WTC11 (cell line): Measurements from ENCODE around the gene FYN. TPM values are rescaled to one million over a fixed set of nuclear protein-coding genes. Genes with fewer than 3 reads are reported as not detected.

Experiments used
- ATAC-seq: fragments of 200-7000 bp; cut with Tn5 transposase; 2 replicates; pipeline ENCODE4 v1.10.0; 2021; ENCODE audit warnings: mild to moderate bottlenecking, moderate library complexity
- CTCF ChIA-PET: fragments of 300-600 bp; sonication (Branson Sonifier 250); formaldehyde crosslinking; loops from one replicate; lab custom pipeline; 2021; ENCODE audit warnings: antibody characterized with exemption; lab: Charles Lee
- POLR2A ChIA-PET: fragments of 350-600 bp; sonication (Branson Sonifier 250); formaldehyde crosslinking; loops from one replicate; lab custom pipeline; 2021; ENCODE audit warnings: antibody characterized with exemption; lab: Charles Lee
- DNase-seq: peaks from one replicate; pipeline ENCODE4 v3.0.0; 2021; ENCODE audit warnings: low spot score
- H3K27ac Mint-ChIP-seq: 2 replicates; pipeline ENCODE4 v1.8.0; 2021; ENCODE audit warnings: mixed read lengths
- H3K27me3 Mint-ChIP-seq: 2 replicates; pipeline ENCODE4 v1.8.0; 2021; ENCODE audit warnings: low read depth, mild to moderate bottlenecking, moderate library complexity, mixed read lengths
- H3K36me3 Mint-ChIP-seq: 2 replicates; pipeline ENCODE4 v1.8.0; 2021; ENCODE audit warnings: mixed read lengths
- H3K4me1 Mint-ChIP-seq: 2 replicates; pipeline ENCODE4 v1.8.0; 2022; ENCODE audit warnings: mixed read lengths
- H3K4me3 Mint-ChIP-seq: 2 replicates; pipeline ENCODE4 v1.8.0; 2021; ENCODE audit warnings: mild to moderate bottlenecking, moderate library complexity, mixed read lengths
- H3K9me3 Mint-ChIP-seq: 2 replicates; pipeline ENCODE4 v1.8.0; 2021; ENCODE audit warnings: mixed read lengths
- ATF6 ChIP-seq: sonication (generic); formaldehyde crosslinking; IDR thresholded peaks from 2 replicates; pipeline ENCODE4 v1.8.1; 2023; ENCODE audit warnings: mild to moderate bottlenecking, missing genetic modification reagents
- CDX4 ChIP-seq: fragments of 250-450 bp; sonication (Bioruptor Pico); IDR thresholded peaks from 2 replicates; pipeline ENCODE4 v1.9.0; 2021; ENCODE audit warnings: moderate library complexity, mild to moderate bottlenecking, inconsistent platforms, borderline replicate concordance
- ERG ChIP-seq: fragments of 250-450 bp; sonication (Bioruptor Pico); IDR thresholded peaks from 2 replicates; pipeline ENCODE4 v1.8.0; 2021; ENCODE audit warnings: mild to moderate bottlenecking
- GRHL2 ChIP-seq: fragments of 250-450 bp; sonication (Bioruptor Pico); IDR thresholded peaks from 2 replicates; pipeline ENCODE4 v1.8.0; 2022; ENCODE audit warnings: mild to moderate bottlenecking, moderate library complexity; ENCODE audit not compliant: insufficient replicate concordance, severe bottlenecking
- IRF1 ChIP-seq: sonication (generic); formaldehyde crosslinking; IDR thresholded peaks from 2 replicates; pipeline ENCODE4 v1.8.0; 2023; ENCODE audit warnings: missing genetic modification reagents
- IRF2 ChIP-seq: sonication (generic); formaldehyde crosslinking; IDR thresholded peaks from 2 replicates; pipeline ENCODE4 v1.8.0; 2022; ENCODE audit warnings: low read depth, missing genetic modification reagents, borderline replicate concordance
- JAZF1 ChIP-seq: fragments of 250-450 bp; sonication (Bioruptor Pico); IDR thresholded peaks from 2 replicates; pipeline ENCODE4 v1.9.0; 2021; ENCODE audit warnings: moderate library complexity, mild to moderate bottlenecking, inconsistent platforms
- JUN ChIP-seq: sonication (generic); formaldehyde crosslinking; IDR thresholded peaks from 2 replicates; pipeline ENCODE4 v1.8.0; 2023; ENCODE audit warnings: mild to moderate bottlenecking, missing genetic modification reagents
- NFE2L1 ChIP-seq: sonication (generic); formaldehyde crosslinking; IDR thresholded peaks from 2 replicates; pipeline ENCODE4 v1.8.1; 2023; ENCODE audit warnings: missing genetic modification reagents
- NR1H2 ChIP-seq: sonication (generic); formaldehyde crosslinking; IDR thresholded peaks from 2 replicates; pipeline ENCODE4 v1.9.0; 2021; ENCODE audit warnings: mild to moderate bottlenecking, moderate library complexity, missing genetic modification reagents
- NR3C1 ChIP-seq: sonication (generic); formaldehyde crosslinking; conservative IDR thresholded peaks from 2 replicates; pipeline ENCODE4 v1.8.1; 2023; ENCODE audit warnings: low read depth, mild to moderate bottlenecking, missing genetic modification reagents
- RELA ChIP-seq: sonication (generic); formaldehyde crosslinking; IDR thresholded peaks from 2 replicates; pipeline ENCODE4 v1.8.1; 2022; ENCODE audit warnings: missing genetic modification reagents, mild to moderate bottlenecking, borderline replicate concordance
- SMAD3 ChIP-seq: sonication (generic); formaldehyde crosslinking; IDR thresholded peaks from 2 replicates; pipeline ENCODE4 v1.8.0; 2022; ENCODE audit warnings: missing genetic modification reagents, mild to moderate bottlenecking, borderline replicate concordance
- SMAD4 ChIP-seq: sonication (generic); formaldehyde crosslinking; IDR thresholded peaks from 2 replicates; pipeline ENCODE4 v1.8.0; 2022; ENCODE audit warnings: mild to moderate bottlenecking, missing genetic modification reagents
- TP53 ChIP-seq: sonication (generic); formaldehyde crosslinking; IDR thresholded peaks from 2 replicates; pipeline ENCODE4 v1.8.1; 2023; ENCODE audit warnings: mild to moderate bottlenecking, missing genetic modification reagents
- ZNF396 ChIP-seq: fragments of 250-450 bp; sonication (Bioruptor Pico); IDR thresholded peaks from 2 replicates; pipeline ENCODE4 v1.8.0; 2021; ENCODE audit warnings: mild to moderate bottlenecking, moderate library complexity, borderline replicate concordance
- ZNF423 ChIP-seq: fragments of 250-450 bp; sonication (Bioruptor Pico); IDR thresholded peaks from 2 replicates; pipeline ENCODE4 v2.1.2; 2022; ENCODE audit warnings: mild to moderate bottlenecking, moderate library complexity
- ZSCAN18 ChIP-seq: fragments of 250-450 bp; sonication (Bioruptor Pico); IDR thresholded peaks from 2 replicates; pipeline ENCODE4 v2.1.2; 2022; ENCODE audit warnings: mild to moderate bottlenecking, moderate library complexity
- total RNA-seq: library from RNA; stranded (reverse); gene quantifications from 3 replicates; pipeline ENCODE4 v1.2.3, GENCODE V29; 2021
- TF ChIP-seq, protein P1 (sequence below): fragments of 250-450 bp; sonication (Bioruptor Pico); conservative IDR thresholded peaks from 2 replicates; pipeline ENCODE4 v1.9.0; 2021; ENCODE audit warnings: mild to moderate bottlenecking
- TF ChIP-seq, protein P2 (sequence below): sonication (generic); formaldehyde crosslinking; conservative IDR thresholded peaks from 2 replicates; pipeline ENCODE4 v1.8.1; 2022; ENCODE audit warnings: mild to moderate bottlenecking, missing genetic modification reagents

Gene FYN
- total RNA-seq, 1 experiment from 2014 or later, result 63.9 TPM

GRCh38 chr6:111673532-111673931, 199.7 kb downstream of the FYN start (continued):
- no peak for TF ChIP-seq ERG
- TF ChIP-seq NR3C1 (CRISPR knock-in tag), result no peak

DNA sequence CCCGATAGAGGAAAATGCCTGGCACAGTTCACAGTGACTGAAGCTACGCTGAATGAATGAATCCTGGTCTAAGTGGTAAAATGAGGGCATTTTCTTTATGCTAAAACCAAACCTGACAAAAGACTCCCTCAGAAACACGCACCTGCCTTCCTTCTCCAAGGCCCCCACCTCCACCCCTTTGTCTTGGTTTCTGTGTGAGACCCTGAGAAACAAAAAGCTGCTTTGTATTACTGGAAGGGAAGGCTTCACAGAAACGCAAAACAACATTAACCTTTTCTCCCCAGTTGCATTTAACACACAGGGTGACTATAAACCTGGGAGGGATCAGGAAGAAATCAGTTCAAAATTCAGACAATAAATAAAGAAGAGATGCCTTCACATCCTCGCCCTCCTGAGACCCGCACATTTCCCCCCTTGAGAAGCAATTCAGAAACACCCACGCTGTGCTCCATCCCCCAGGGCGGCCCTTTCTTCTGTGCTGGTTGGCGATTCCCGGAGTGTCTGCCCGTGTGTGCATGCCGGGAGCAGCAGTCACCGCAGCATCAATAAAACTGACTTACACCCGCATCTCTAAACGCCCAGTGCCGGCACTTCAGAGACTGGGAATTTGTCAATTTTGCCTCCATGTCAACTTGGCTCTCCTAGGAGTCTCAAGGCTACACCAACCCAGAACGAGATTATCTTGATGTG, 200.3 kb downstream of the FYN start:
- H3K4me1 Mint-ChIP-seq, result peaks cover 31% of the 10 kb centered on the region
- H3K36me3 Mint-ChIP-seq, result no peaks in the 10 kb centered on the region

DNA sequence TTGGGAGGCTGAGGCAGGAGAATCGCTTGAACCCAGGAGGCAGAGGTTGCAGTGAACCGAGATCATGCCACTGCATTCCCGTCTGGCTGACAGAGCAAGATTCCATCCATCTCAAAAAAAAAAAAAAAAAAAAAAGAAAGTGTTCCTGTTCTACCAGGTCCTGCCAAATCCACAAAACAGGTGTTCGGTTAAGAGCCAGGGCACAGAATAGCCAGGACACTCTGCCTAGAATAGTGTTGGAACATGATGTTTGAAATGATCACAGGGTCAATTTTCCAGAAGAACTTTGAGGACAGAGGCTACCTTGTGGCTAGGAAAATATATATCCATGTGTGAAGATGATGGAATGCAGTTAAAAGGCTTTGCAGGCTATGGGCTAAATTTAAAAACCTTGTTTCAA, 203.9 kb downstream of the FYN start:
- Mint-ChIP-seq H3K4me1 (peaks cover 32% of the 10 kb centered on the region), H3K27me3 (no peaks in the 10 kb centered on the region), H3K9me3 (no peaks in the 10 kb centered on the region), H3K4me3 (no peak overlapping the region), H3K27ac (no peak overlapping the region), H3K36me3 (no peaks in the 10 kb centered on the region; the same call in 1 of the 2 replicates)
- DNase-seq (no peak), ATAC-seq (no peak)
- ChIA-PET CTCF (interaction anchor here (0.8 to 1.4 kb wide), 4 partner anchors 8 to 40 kb away, joined by 3 to 4 read pairs (median 4); no protein-coding TSS in a partner anchor), POLR2A (no interaction called here)
- no peak for TF ChIP-seq CDX4 (CRISPR knock-in tag)
- TF ChIP-seq NR1H2, result no peak
- TF ChIP-seq, protein P1, sequence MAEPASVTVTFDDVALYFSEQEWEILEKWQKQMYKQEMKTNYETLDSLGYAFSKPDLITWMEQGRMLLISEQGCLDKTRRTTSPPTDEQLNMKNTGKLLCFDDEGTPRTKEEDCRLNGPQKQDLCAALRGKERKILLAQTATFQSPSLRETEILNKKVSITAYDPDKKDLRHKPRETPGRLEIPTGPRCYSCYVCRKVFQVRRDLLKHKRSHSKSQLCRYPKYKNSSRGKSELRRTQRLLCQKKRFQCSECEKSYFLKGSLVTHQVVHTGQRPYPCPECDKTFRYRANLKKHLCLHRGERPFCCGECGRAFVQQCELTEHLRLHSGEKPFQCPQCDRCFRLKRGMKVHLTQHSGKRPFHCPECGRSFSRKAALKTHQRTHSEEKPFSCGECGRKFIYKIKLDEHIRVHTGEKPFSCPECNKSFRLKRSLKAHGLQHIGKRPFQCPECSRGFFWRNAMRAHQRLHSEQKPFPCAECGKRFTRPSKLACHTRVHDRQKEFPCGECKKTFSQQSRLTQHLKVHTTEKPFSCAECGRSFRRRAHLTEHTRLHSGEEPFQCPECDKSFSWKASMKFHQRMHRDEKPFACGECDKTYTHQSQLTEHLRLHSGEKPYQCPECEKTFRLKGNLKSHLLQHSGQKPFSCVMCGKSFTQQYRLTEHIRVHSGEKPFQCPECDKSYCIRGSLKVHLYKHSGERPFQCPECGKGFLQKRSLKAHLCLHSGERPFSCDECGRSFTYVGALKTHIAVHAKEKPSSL (CRISPR knock-in tag), result no peak
- no peak for TF ChIP-seq ZNF423 (CRISPR knock-in tag)
- TF ChIP-seq ATF6 (CRISPR knock-in tag), result no peak
- no peak for TF ChIP-seq GRHL2
- no peak for TF ChIP-seq ZNF396
- TF ChIP-seq NR3C1 (CRISPR knock-in tag), result no peak
- no peak for TF ChIP-seq JAZF1 (CRISPR knock-in tag)

More for the DNA sequence above, 200.3 kb downstream of the FYN start:
- ChIA-PET POLR2A (no interaction called here), CTCF (interaction anchor here (1.2 to 1.6 kb wide), 2 partner anchors 10 to 370 kb away, joined by 5 to 6 read pairs; no protein-coding TSS in a partner anchor)
- Mint-ChIP-seq H3K4me3 (no peak overlapping the region), H3K27ac (0 out of 2 replicates have a peak overlapping the region, but pooled peaks have one; percentile 37), H3K27me3 (no peaks in the 10 kb centered on the region), H3K9me3 (no peaks in the 10 kb centered on the region)
- peak; percentile 40 for ATAC-seq
- TF ChIP-seq, protein P2, sequence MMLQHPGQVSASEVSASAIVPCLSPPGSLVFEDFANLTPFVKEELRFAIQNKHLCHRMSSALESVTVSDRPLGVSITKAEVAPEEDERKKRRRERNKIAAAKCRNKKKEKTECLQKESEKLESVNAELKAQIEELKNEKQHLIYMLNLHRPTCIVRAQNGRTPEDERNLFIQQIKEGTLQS (CRISPR knock-in tag), result no peak
- TF ChIP-seq NFE2L1 (CRISPR knock-in tag), result no peak
- no peak for TF ChIP-seq SMAD4 (CRISPR knock-in tag)
- no peak for TF ChIP-seq TP53
- TF ChIP-seq SMAD3 (CRISPR knock-in tag), result no peak
- no peak for TF ChIP-seq RELA
- no peak for TF ChIP-seq IRF1
- TF ChIP-seq GRHL2, result no peak
- TF ChIP-seq IRF2 (CRISPR knock-in tag), result no peak
- TF ChIP-seq JUN (CRISPR knock-in tag), result no peak
- TF ChIP-seq ZSCAN18 (CRISPR knock-in tag), result no peak
- TF ChIP-seq CDX4 (CRISPR knock-in tag), result no peak
- DNase-seq, result no peak
